22Rv1 (cell line): ENCODE results near the gene CD151.

Source experiments
- CTCF ChIP-seq: fragments of 450-650 bp; IDR thresholded peaks from 2 replicates; pipeline ENCODE4 v1.5.1; 2017; ENCODE audit warnings: mild to moderate bottlenecking
- ZFX ChIP-seq: fragments of 450-650 bp; IDR thresholded peaks from 2 replicates; pipeline ENCODE4 v1.6.1; 2017; ENCODE audit warnings: antibody characterized with exemption, borderline replicate concordance

GRCh38 chr11:854601-855329 is 22.0 kb downstream of the CD151 start:
- TF ChIP-seq CTCF (no peak), ZFX (no peak)
